Heart right ventricle (tissue), 16 donors: Measurements from ENCODE around the gene CELF3. TPM values are rescaled to one million over a fixed set of nuclear protein-coding genes. Genes with fewer than 3 reads are reported as not detected.

ENCODE experiments used
- ATAC-seq, 8 donors: fragments of 200-7000 bp; cut with Tn5 transposase; one replicate each; pipeline ENCODE4 v1.9.1; 2020; ENCODE audit warnings: mild to moderate bottlenecking in 8 of 8, moderate library complexity in 8 of 8, moderate number of reproducible peaks in 1 of 8
- DNase-seq, 2 donors: peaks; one replicate each; pipeline ENCODE4 v3.0.0-alpha.2; 2020
- H3K27ac ChIP-seq, 10 donors: fragments of 200-600 bp; sonication (generic) in 2 of 10; one replicate each; pipeline versions ENCODE4 v1.5.0 to v1.8.0; 2020 to 2022; ENCODE audit warnings: mild to moderate bottlenecking in 3 of 10
- H3K27me3 ChIP-seq, 7 donors: fragments of 200-600 bp; one replicate each; pipeline ENCODE4 v1.8.0; 2021 to 2022; ENCODE audit warnings: mild to moderate bottlenecking in 2 of 7
- H3K36me3 ChIP-seq, 9 donors: fragments of 200-600 bp; sonication (generic) in 1 of 9; one replicate each; pipeline versions ENCODE4 v1.5.0 to v1.8.0; 2020 to 2022; ENCODE audit warnings: mild to moderate bottlenecking in 2 of 9
- H3K4me1 ChIP-seq, 9 donors: fragments of 200-600 bp; sonication (generic) in 1 of 9; one replicate each; pipeline versions ENCODE4 v1.5.0 to v1.8.0; 2020 to 2022; ENCODE audit warnings: mild to moderate bottlenecking in 4 of 9
- H3K4me3 ChIP-seq, 10 donors: fragments of 200-600 bp; sonication (generic) in 2 of 10; one replicate each; pipeline versions ENCODE4 v1.5.0 to v1.8.0; 2020 to 2022; ENCODE audit warnings: mild to moderate bottlenecking in 7 of 10, moderate library complexity in 2 of 10
- H3K9me3 ChIP-seq, 11 donors: fragments of 200-600 bp in 10 of 11; sonication (generic) in 2 of 11; one replicate each; pipeline versions ENCODE4 v1.5.0 to v1.8.0; 2013 to 2022; ENCODE audit warnings: mild to moderate bottlenecking in 2 of 11, control low read depth in 1 of 11, moderate library complexity in 1 of 11
- WGBS, 2 donors: extraction: QIAGEN DNeasy Blood & Tissue Kit; methylation state at CpG; one replicate each; pipeline ENCODE4 v1.1.7; 2013; ENCODE audit warnings: inconsistent platforms in 1 of 2; 5-methylcytosine and 5-hydroxymethylcytosine counted together
- intact Hi-C, 10 donors: fragments of 100-400 bp; cut with DNase I; formaldehyde crosslinking; loops; one replicate each; pipeline versions ENCODE4 v1.11.1 to v1.14.2; 2022
- polyA plus RNA-seq, 2 donors: library from polyadenylated mRNA; stranded (reverse); fragments of 200-250 nt; gene quantifications; one replicate each; pipeline ENCODE4 v1.2.3, GENCODE V29; 2013
- total RNA-seq, 10 donors: library from RNA; stranded (reverse); fragmentation: NEBNext Ultra II Directional in 3 of 10; extraction: Animal tissue kit (Norgen Biotek cat#: 25700) in 3 of 10; gene quantifications; one replicate each; pipeline versions ENCODE4 v1.2.1 to v1.2.4, GENCODE V29; 2021 to 2023
- TF ChIP-seq, protein P1 (sequence below), 9 donors: fragments of 200-600 bp; sonication (generic) in 2 of 9; IDR thresholded peaks; one replicate each; pipeline versions ENCODE4 v1.5.0 to v1.8.0; 2021 to 2022; ENCODE audit warnings: antibody characterized with exemption in 9 of 9, mild to moderate bottlenecking in 5 of 9, moderate library complexity in 1 of 9
- donor health status: Arrhythmogenic right ventricular cardiomyopathy.
- donor health status: ischemic (EF 13 %, LVEDD 7.1; RV severe dilation, severe dysfunction).
- donor health status: healthy with polysubstance abuse.
- donor health status: DM: no; HTN: yes; CAD: no.
- donor health status: DM: no; HTN: no; CAD: no.
- donor health status: ischemic (EF 25% LVEDD 6.9; RV normal size, moderate dysfunction).
- donor health status: ischemic (EF 25% LVEDD 5.7; RV mildly dilated, moderate dysfunction).
- donor health status: healthy.
- donor health status: DM: yes; HTN: yes; CAD: no.
- donor health status: Ischemic cardiomyopathy.
- donor health status: ischemic (EF 35%, LVEDD 5.7; RV mildly dilated, moderate dysfunction).
- donor health status: nonischemic (EF 11% LVEDD 7.7; RV severe dilation, severe dysfunction).
- donor health status: DM: yes; HTN: yes; CAD: no.
- donor health status: PGD.
- donor health status: ischemic (EF 29% LVEDD 5.4; RV normal size, mild dysfunction).
- donor health status: nonischemic (EF 23%, LVEDD 6.1; RV moderate dilation, normal function).

CELF3 gene
- total and polyA plus RNA-seq, 12 donors: 0.04 TPM; not detected in 11

DNA sequence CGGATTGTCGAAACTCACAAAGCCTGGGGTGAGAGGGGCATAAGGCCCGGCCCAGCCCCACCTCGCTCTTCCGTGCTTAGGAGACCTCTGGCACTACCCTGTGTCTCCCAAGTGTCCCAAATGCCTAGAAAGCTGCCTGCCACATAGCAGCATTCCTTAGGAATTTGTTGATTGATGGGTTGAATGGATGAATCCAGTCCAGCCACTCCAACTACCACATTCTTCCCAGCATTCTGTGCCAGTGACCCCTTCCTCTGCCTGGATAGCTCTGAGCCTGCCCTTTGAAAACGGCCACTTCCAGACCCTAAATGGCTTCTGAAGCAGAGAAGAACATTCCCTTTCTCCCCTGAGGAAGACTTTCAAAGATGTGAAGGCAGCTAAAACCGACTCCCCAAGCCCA lies 11.5 kb downstream of the CELF3 start:
- ATAC-seq (no peak), DNase-seq (no peak)
- H3K9me3 ChIP-seq: no peaks in the 10 kb centered on the region
- WGBS, 2 donors: 85% methylated on average over 7 of the region's 7 CpGs
- no peak overlapping the region for H3K27ac ChIP-seq
- peaks cover 0 to 1% (median 0%) of the 10 kb centered on the region in 7 donors for H3K27me3 ChIP-seq
- peaks cover 0 to 20% (median 8%) of the 10 kb centered on the region in 9 donors for H3K36me3 ChIP-seq
- H3K4me3 ChIP-seq: no peak overlapping the region
- intact Hi-C loops: no loop called here
- TF ChIP-seq, protein P1, sequence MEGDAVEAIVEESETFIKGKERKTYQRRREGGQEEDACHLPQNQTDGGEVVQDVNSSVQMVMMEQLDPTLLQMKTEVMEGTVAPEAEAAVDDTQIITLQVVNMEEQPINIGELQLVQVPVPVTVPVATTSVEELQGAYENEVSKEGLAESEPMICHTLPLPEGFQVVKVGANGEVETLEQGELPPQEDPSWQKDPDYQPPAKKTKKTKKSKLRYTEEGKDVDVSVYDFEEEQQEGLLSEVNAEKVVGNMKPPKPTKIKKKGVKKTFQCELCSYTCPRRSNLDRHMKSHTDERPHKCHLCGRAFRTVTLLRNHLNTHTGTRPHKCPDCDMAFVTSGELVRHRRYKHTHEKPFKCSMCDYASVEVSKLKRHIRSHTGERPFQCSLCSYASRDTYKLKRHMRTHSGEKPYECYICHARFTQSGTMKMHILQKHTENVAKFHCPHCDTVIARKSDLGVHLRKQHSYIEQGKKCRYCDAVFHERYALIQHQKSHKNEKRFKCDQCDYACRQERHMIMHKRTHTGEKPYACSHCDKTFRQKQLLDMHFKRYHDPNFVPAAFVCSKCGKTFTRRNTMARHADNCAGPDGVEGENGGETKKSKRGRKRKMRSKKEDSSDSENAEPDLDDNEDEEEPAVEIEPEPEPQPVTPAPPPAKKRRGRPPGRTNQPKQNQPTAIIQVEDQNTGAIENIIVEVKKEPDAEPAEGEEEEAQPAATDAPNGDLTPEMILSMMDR (IDR thresholded peaks at IDR 0.05): no peak
- no peaks in the 10 kb centered on the region for H3K4me1 ChIP-seq

DNA sequence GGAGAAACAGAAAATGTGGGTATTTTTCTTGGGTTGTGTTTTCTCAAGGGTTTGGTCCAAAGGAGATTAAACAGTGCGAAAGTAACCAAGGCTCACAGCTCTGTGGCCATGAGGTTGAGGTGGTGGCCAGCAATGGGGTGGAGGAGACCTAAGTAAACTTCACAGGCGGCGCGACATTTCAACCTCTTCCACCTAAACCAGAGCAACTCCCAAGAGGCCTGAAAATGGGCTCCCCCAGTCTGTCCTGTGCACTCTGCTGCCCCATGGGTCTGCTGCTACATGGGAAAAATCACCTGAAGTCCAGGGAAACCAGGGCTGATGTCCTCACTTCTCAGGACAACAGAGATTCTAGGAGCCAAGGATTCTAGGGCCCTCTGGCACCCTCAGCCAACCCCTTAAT lies 12.4 kb downstream of the CELF3 start:
- intact Hi-C loops: no loop called here
- H3K27me3 ChIP-seq: no peaks in the 10 kb centered on the region
- H3K4me1 ChIP-seq: no peaks in the 10 kb centered on the region
- no peak for DNase-seq
- H3K36me3 ChIP-seq: peaks cover 0 to 29% (median 11%) of the 10 kb centered on the region in 9 donors
- TF ChIP-seq, protein P1 (IDR thresholded peaks at IDR 0.05): no peak
- WGBS, 2 donors: 82 to 86% methylated on average over 4 of the region's 4 CpGs
- no peak overlapping the region for H3K27ac ChIP-seq
- ATAC-seq: no peak
- H3K9me3 ChIP-seq: no peaks in the 10 kb centered on the region
- no peak overlapping the region for H3K4me3 ChIP-seq

DNA sequence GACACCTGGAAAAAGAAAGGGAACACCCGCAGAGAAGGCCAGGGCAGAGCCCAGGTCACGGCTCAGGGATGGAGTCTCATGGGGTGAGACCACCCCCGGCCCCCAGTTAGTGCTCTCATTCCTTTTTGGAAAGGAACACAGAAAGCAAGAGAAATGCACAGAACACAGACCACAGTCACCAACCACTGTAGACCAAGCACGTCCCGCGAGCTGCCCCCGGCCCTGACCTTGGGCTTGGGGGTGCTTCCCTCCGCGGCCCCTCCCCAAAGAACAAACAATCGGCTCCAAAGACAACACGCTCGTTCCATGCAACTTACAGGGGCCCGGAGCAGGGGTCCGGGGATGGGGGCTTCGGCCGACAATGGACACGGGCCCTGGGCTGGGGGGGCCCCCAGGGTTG lies 12.8 kb downstream of the CELF3 start:
- TF ChIP-seq, protein P1 (IDR thresholded peaks at IDR 0.05): no peak
- peaks cover 0 to 33% (median 13%) of the 10 kb centered on the region in 9 donors for H3K36me3 ChIP-seq
- H3K27ac ChIP-seq: no peak overlapping the region
- no peaks in the 10 kb centered on the region for H3K4me1 ChIP-seq
- intact Hi-C loops: no loop called here
- H3K27me3 ChIP-seq: no peaks in the 10 kb centered on the region
- DNase-seq (no peak), ATAC-seq (no peak)
- H3K4me3 ChIP-seq: no peak overlapping the region
- 73 to 75% methylated on average over 17 of the region's 17 CpGs for WGBS, 2 donors
- no peaks in the 10 kb centered on the region for H3K9me3 ChIP-seq

DNA sequence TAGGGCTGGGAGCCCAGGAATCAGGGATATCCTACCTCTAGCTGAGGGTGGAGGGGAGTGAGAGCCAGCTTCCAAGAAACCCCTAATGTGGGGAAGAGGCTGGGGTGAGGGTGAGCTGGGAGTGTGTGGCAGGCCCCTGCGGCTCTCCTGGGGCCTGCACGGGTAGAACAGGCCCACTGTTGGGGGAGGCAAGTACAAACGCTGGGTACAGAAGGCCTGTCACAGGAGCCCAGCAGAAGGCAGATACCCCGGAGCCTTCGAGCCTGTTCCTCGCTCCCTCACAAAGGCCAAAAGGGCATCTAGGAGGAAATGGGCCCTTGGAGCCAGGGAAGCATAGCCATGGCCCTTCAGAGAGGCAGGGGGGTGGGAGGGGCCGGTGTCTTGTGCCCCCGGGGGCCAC lies 13.7 kb downstream of the CELF3 start:
- no peak overlapping the region for H3K4me3 ChIP-seq
- H3K9me3 ChIP-seq: no peaks in the 10 kb centered on the region
- DNase-seq (no peak), ATAC-seq (no peak)
- H3K36me3 ChIP-seq: peaks cover 0 to 42% (median 18%) of the 10 kb centered on the region in 9 donors
- H3K27me3 ChIP-seq: no peaks in the 10 kb centered on the region
- intact Hi-C loops: no loop called here
- TF ChIP-seq, protein P1 (IDR thresholded peaks at IDR 0.05): no peak
- no peak overlapping the region for H3K27ac ChIP-seq
- no peaks in the 10 kb centered on the region for H3K4me1 ChIP-seq
- WGBS, 2 donors: 37 to 44% methylated on average over 8 of the region's 8 CpGs
